ENCODE results near the gene MUC6.

Gene MUC6

DNA sequence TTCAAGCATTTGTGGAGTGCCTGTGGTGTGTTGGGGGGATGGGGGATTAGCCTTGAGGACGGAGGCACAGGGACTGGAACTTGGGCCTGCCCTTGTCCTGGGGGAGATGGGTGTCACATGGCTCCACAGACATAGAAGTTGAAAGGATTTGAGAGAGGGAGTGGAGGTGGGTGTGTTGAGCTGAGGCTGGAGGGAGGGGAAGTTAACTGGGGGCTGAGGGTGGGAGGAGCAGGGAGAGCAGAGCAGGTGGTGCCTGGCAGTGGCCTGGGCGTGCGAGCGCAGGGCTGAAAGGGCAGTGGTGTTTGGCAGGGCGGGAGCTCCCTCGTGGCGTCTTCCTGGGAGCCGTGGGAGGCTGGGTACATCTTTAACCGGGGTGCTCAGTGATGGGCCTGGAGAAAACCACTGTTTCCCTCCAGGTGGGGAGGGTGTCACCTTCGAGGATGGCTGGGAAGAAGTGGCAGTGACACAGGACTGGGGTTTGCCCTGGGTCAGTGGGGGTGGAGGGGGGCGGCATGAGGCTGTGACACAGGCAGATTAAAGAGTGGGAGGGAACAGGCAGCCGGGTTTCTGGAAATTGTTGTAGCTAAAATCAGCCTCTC lies 65.3 kb downstream of the MUC6 start:
- Histone ChIP-seq H3K9ac (no peak overlapping the region), H3K36me3 (ENCODE audit: insufficient read depth) (no peaks in the 10 kb centered on the region), H3K27me3 (ENCODE audit: insufficient read depth, low read depth) (no peaks in the 10 kb centered on the region), H4K20me1 (ENCODE audit: insufficient read depth) (no peaks in the 10 kb centered on the region), H3K4me1 (ENCODE audit: low read depth, poor library complexity, severe bottlenecking) (peaks cover 5% of the 10 kb centered on the region), H3K27ac (no peak overlapping the region), H2AFZ (ENCODE audit: low read depth) (no peak overlapping the region), H3K4me3 (IDR thresholded peaks at IDR 0.05; ENCODE audit: insufficient read depth, low read depth, low read length) (no peak overlapping the region), H3K4me2 (no peak overlapping the region), H3K79me2 (ENCODE audit: insufficient read depth, low read depth) (no peaks in the 10 kb centered on the region)
- TF ChIP-seq, protein P1, sequence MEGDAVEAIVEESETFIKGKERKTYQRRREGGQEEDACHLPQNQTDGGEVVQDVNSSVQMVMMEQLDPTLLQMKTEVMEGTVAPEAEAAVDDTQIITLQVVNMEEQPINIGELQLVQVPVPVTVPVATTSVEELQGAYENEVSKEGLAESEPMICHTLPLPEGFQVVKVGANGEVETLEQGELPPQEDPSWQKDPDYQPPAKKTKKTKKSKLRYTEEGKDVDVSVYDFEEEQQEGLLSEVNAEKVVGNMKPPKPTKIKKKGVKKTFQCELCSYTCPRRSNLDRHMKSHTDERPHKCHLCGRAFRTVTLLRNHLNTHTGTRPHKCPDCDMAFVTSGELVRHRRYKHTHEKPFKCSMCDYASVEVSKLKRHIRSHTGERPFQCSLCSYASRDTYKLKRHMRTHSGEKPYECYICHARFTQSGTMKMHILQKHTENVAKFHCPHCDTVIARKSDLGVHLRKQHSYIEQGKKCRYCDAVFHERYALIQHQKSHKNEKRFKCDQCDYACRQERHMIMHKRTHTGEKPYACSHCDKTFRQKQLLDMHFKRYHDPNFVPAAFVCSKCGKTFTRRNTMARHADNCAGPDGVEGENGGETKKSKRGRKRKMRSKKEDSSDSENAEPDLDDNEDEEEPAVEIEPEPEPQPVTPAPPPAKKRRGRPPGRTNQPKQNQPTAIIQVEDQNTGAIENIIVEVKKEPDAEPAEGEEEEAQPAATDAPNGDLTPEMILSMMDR (conservative IDR thresholded peaks at IDR 0.05; ENCODE audit: low read depth, low read length): no peak

DNA sequence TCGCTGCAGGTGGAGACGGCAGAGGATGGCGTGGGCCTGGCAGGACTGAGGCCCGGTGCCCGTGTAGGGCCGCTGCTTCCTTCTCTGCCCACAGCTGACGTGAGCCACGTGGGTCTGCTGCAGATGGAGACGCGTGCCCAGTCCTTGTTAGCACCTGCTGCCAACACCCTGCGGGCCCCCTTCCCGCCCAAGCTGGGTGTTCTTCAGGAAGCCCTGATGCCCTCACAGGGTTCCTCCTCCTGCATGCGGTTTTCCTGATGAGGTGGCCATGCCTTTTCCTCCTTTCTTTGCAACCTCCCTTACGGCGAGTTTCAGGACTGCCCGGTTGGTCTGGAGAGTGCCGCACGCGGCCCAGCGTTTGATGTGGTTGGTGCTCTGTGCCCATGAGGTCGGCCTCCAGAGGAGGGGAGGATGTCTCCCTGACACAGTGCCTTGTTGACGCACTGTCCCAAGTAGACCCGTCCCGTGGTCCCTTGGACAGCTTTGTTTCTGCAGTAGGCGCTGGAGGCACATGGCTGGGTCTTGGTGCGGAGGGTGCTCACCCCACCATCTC lies 66.1 kb downstream of the MUC6 start:
- Histone ChIP-seq H3K9ac (no peak overlapping the region), H3K79me2 (ENCODE audit: insufficient read depth, low read depth) (no peaks in the 10 kb centered on the region)

DNA sequence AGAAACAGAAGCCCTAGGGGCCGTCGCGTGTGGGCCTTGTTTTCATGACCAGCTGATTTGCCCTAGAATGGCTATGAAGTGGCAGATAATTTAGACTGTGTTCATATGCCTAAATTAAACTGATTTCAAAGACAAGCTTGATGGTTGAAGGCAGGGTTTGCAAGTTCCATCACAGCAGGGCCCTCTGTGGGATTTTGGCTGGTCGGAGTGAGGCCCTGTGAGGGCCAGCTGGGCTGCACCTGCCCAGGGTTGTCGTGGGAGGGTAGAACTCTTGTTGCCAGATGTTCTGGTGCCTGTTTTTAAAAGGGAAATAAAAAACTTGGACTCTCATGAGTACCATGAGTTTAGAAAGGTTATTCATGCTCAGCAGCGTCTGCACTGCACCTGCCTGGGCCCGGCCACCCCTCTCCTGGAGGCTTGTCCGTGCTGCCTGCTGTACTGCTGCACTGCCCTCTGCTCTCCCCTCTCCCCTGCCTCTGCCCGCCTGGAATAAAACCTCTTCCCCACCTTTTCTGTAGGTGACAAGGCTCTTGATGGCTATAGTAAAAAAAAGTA lies 66.8 kb downstream of the MUC6 start:
- Histone ChIP-seq H2AFZ (ENCODE audit: low read depth) (no peak overlapping the region), H3K27me3 (ENCODE audit: insufficient read depth, low read depth) (no peaks in the 10 kb centered on the region), H3K27ac (no peak overlapping the region), H4K20me1 (ENCODE audit: insufficient read depth) (no peaks in the 10 kb centered on the region), H3K4me2 (no peak overlapping the region), H3K36me3 (ENCODE audit: insufficient read depth) (no peaks in the 10 kb centered on the region), H3K9ac (no peak overlapping the region), H3K4me3 (IDR thresholded peaks at IDR 0.05; ENCODE audit: insufficient read depth, low read depth, low read length) (no peak overlapping the region), H3K79me2 (ENCODE audit: insufficient read depth, low read depth) (no peaks in the 10 kb centered on the region), H3K4me1 (ENCODE audit: low read depth, poor library complexity, severe bottlenecking) (no peaks in the 10 kb centered on the region)
- TF ChIP-seq, protein P1 (conservative IDR thresholded peaks at IDR 0.05; ENCODE audit: low read depth, low read length): no peak

More for the DNA sequence above, 66.1 kb downstream of the MUC6 start:
- TF ChIP-seq, protein P1 (conservative IDR thresholded peaks at IDR 0.05; ENCODE audit: low read depth, low read length): no peak
- Histone ChIP-seq H3K27me3 (ENCODE audit: insufficient read depth, low read depth) (no peaks in the 10 kb centered on the region), H3K4me2 (no peak overlapping the region), H3K4me1 (ENCODE audit: low read depth, poor library complexity, severe bottlenecking) (no peaks in the 10 kb centered on the region), H3K27ac (no peak overlapping the region), H3K36me3 (ENCODE audit: insufficient read depth) (no peaks in the 10 kb centered on the region), H2AFZ (ENCODE audit: low read depth) (no peak overlapping the region), H3K4me3 (IDR thresholded peaks at IDR 0.05; ENCODE audit: insufficient read depth, low read depth, low read length) (no peak overlapping the region), H4K20me1 (ENCODE audit: insufficient read depth) (no peaks in the 10 kb centered on the region)

DNA sequence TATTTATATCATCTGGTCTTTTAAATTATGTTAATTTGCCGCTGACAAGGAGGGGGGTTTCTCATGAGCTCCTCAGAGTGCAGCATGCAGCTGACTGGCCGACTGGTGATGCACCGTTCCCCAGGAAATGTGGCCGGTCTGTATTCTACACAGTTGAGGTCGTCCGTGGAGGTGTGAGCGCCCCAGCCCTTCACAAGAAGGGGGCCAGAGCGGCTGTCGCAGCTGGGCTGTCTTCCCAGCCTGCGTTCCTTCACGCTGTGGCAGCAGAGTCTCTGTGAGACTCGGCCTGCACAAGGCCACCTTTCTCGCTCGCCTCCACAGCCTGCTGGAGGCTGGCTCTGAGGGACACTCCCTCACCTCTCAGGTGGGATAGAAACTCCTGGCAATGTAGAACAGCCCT lies 67.7 kb downstream of the MUC6 start:
- Histone ChIP-seq H3K27ac (no peak overlapping the region), H2AFZ (ENCODE audit: low read depth) (no peak overlapping the region), H4K20me1 (ENCODE audit: insufficient read depth) (no peaks in the 10 kb centered on the region), H3K9ac (no peak overlapping the region), H3K4me2 (no peak overlapping the region), H3K79me2 (ENCODE audit: insufficient read depth, low read depth) (no peaks in the 10 kb centered on the region), H3K36me3 (ENCODE audit: insufficient read depth) (no peaks in the 10 kb centered on the region), H3K4me3 (IDR thresholded peaks at IDR 0.05; ENCODE audit: insufficient read depth, low read depth, low read length) (no peak overlapping the region), H3K4me1 (ENCODE audit: low read depth, poor library complexity, severe bottlenecking) (no peaks in the 10 kb centered on the region), H3K27me3 (ENCODE audit: insufficient read depth, low read depth) (no peaks in the 10 kb centered on the region)
- TF ChIP-seq, protein P1 (conservative IDR thresholded peaks at IDR 0.05; ENCODE audit: low read depth, low read length): no peak
